Measurements from ENCODE around the gene PTMA. TPM values are rescaled to one million over a fixed set of nuclear protein-coding genes. Genes with fewer than 3 reads are reported as not detected.

PTMA gene
- total RNA-seq, 2 experiments from 2014 or later: 1,700 to 2,208 TPM

GRCh38 chr2:231688719-231689118 is 19.6 kb upstream of the PTMA start:
- ChIA-PET POLR2A (no interaction called here), CTCF (interaction anchor here (0.7 to 1.4 kb wide), 6 partner anchors 11 to 25 kb away, joined by 3 to 5 read pairs (median 3); no protein-coding TSS in a partner anchor)
- H3K4me3 Mint-ChIP-seq: no peak overlapping the region
- H3K27ac Mint-ChIP-seq: no peak overlapping the region
- no peaks in the 10 kb centered on the region for H3K36me3 Mint-ChIP-seq (ENCODE audit: low read depth)
- H3K9me3 Mint-ChIP-seq: no peaks in the 10 kb centered on the region
- DNase-seq: no peak
- peaks cover 8% of the 10 kb centered on the region for H3K4me1 Mint-ChIP-seq
- no peaks in the 10 kb centered on the region for H3K27me3 Mint-ChIP-seq

- Mint-ChIP-seq H3K36me3 (ENCODE audit: low read depth) (no peaks in the 10 kb centered on the region), H3K9me3 (no peaks in the 10 kb centered on the region), H3K27ac (no peak overlapping the region), H3K4me3 (no peak overlapping the region), H3K4me1 (peaks cover 5% of the 10 kb centered on the region), H3K27me3 (no peaks in the 10 kb centered on the region)
- ChIA-PET POLR2A (no interaction called here), CTCF (interaction anchor here (0.7 to 1.7 kb wide), 8 partner anchors 10 to 25 kb away, joined by 3 to 8 read pairs (median 4); no protein-coding TSS in a partner anchor)
- no peak for DNase-seq
Measured at GRCh38 chr2:231689124-231689893, 19.0 kb upstream of the PTMA start.

DNA sequence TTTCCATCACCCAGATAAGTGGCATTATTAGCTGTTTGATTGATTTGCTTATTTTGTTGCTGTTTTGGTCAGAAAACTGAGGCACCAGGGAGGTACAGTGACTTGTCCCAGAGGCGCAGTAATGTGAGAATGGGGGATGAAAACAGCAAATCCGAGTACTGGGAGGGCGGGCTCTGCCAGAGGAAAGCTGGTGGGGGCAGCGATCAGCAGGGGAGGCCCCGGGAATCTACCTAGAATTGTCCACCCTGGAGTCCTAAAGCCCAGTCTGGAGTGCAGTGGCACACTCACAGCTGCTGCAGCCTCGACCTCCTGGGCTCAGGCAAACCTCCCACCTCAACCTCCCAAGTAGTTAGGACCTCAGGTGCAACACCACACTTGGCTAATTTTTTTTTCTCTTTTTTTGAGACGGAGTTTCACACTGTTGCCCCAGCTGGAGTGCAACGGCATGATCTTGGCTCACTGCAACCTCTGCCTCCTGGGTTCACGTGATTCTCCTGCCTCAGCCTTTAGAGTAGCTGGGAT is 17.0 kb upstream of the PTMA start:
- H3K27me3 Mint-ChIP-seq: no peaks in the 10 kb centered on the region
- H3K4me3 Mint-ChIP-seq: no peak overlapping the region
- ChIA-PET POLR2A (no interaction called here), CTCF (interaction anchor here (0.9 to 3.7 kb wide), 6 partner anchors 13 to 23 kb away, joined by 3 to 18 read pairs (median 8); partner anchors contain the start of gene PTMA)
- H3K36me3 Mint-ChIP-seq (ENCODE audit: low read depth): no peaks in the 10 kb centered on the region
- H3K9me3 Mint-ChIP-seq: no peaks in the 10 kb centered on the region
- DNase-seq: no peak
- no peak overlapping the region for H3K27ac Mint-ChIP-seq
- H3K4me1 Mint-ChIP-seq: peaks cover 5% of the 10 kb centered on the region

- ChIA-PET CTCF (interaction anchor here (0.9 to 4.0 kb wide), 8 partner anchors 7 to 79 kb away, joined by 3 to 29 read pairs (median 7); no protein-coding TSS in a partner anchor), POLR2A (no interaction called here)
- H3K9me3 Mint-ChIP-seq: no peaks in the 10 kb centered on the region
- no peaks in the 10 kb centered on the region for H3K4me1 Mint-ChIP-seq
- H3K4me3 Mint-ChIP-seq: no peak overlapping the region
- DNase-seq: no peak
- no peaks in the 10 kb centered on the region for H3K27me3 Mint-ChIP-seq
- H3K36me3 Mint-ChIP-seq (ENCODE audit: low read depth): no peaks in the 10 kb centered on the region
- H3K27ac Mint-ChIP-seq: no peak overlapping the region
Measured at GRCh38 chr2:231692847-231693246, 15.5 kb upstream of the PTMA start.

DNA sequence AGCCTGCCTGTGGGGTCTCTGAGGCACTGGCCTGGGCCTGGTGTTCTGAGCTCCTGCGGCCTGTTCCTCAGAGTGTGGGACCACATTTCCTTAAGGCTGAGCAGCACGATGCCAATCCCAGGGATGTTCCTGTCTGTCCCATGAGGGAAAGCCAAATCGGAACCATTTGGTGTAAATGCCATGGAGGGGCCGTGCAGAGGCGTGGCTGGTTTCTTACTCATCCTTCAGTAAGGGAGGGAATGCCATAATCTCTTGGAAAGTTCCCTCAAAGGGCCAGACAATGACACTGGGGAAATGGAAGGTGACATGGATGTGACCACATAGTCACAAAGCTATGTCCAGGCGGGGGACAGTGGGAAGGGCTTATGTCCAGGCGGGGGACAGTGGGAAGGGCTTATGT is 14.4 kb upstream of the PTMA start:
- no peak for DNase-seq
- Mint-ChIP-seq H3K4me3 (no peak overlapping the region), H3K9me3 (no peaks in the 10 kb centered on the region), H3K4me1 (no peaks in the 10 kb centered on the region), H3K27me3 (no peaks in the 10 kb centered on the region), H3K27ac (no peak overlapping the region), H3K36me3 (ENCODE audit: low read depth) (no peaks in the 10 kb centered on the region)
- POLR2A ChIA-PET: no interaction called here
- CTCF ChIA-PET: interaction anchor here (0.8 to 4.0 kb wide), 9 partner anchors 9 to 80 kb away, joined by 3 to 29 read pairs (median 4); no protein-coding TSS in a partner anchor

GRCh38 chr2:231696004-231696367 is 12.3 kb upstream of the PTMA start:
- Mint-ChIP-seq H3K4me3 (no peak overlapping the region), H3K36me3 (ENCODE audit: low read depth) (no peaks in the 10 kb centered on the region), H3K9me3 (no peaks in the 10 kb centered on the region), H3K4me1 (no peaks in the 10 kb centered on the region), H3K27me3 (peaks cover 2% of the 10 kb centered on the region), H3K27ac (no peak overlapping the region)
- ChIA-PET CTCF (interaction anchor here (2.1 to 4.0 kb wide), 5 partner anchors 11 to 21 kb away, joined by 7 to 29 read pairs (median 19); no protein-coding TSS in a partner anchor), POLR2A (no interaction called here)
- DNase-seq: no peak

- ChIA-PET POLR2A (no interaction called here), CTCF (interaction anchor here (1.0 to 2.9 kb wide), 7 partner anchors 8 to 32 kb away, joined by 3 to 6 read pairs (median 3); no protein-coding TSS in a partner anchor)
- Mint-ChIP-seq H3K4me3 (no peak overlapping the region), H3K27me3 (peaks cover 2% of the 10 kb centered on the region), H3K27ac (no peak overlapping the region), H3K9me3 (no peaks in the 10 kb centered on the region), H3K36me3 (ENCODE audit: low read depth) (peaks cover 2% of the 10 kb centered on the region), H3K4me1 (peaks cover 3% of the 10 kb centered on the region)
- no peak for DNase-seq
Measured at GRCh38 chr2:231699006-231699405, 9.3 kb upstream of the PTMA start.

DNA sequence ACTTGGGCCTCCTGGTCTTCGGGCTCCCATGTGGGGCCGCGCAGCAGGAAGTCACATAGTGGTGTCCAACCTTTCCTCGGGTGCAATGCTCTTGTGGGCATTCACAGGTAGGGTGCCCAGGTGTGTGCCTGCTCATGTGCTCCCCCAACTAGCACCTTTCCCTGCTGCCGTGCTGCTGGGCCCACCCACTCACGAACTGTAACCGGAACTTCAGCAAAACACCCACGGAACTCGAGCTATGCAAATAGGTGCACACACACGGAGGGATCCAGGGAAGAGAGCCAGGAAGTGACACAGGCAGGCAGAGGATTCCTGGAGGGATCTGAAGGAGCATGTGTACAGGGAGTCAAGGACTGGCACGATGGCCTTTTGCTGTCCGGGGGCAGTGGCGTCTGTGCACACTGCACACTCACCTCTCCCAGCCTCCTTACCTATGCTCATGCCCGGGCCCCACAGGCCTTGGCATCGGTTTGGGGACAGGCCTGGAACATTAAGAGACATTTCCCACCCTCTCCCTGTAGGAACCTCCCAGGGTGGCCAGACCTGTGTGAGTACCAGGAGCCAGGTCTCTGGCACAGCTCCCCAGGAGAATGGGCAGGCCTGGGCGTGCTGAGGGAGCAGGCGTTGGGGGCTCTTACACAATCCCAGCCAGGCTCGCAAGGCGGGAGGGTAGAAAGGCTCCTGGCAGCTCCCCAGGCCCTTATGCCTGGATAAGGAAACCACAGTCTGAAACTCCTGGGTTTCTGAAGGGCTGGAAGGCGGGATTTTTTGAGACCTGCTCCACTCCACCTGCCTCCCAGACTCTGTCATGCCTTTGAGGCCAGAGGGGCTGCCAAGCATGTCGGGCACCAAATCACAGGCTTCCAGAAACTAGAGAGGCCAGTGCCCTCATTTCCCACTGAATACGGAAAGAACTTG is 6.6 kb upstream of the PTMA start:
- H3K4me1 Mint-ChIP-seq: peaks cover 17% of the 10 kb centered on the region
- H3K4me3 Mint-ChIP-seq: no peak overlapping the region
- no peak overlapping the region for H3K27ac Mint-ChIP-seq
- no peak for DNase-seq
- peaks cover 8% of the 10 kb centered on the region for H3K36me3 Mint-ChIP-seq (ENCODE audit: low read depth)
- ChIA-PET POLR2A (no interaction called here), CTCF (interaction anchor here (2.0 to 6.8 kb wide), 5 partner anchors 8 to 27 kb away, joined by 5 to 44 read pairs (median 6); no protein-coding TSS in a partner anchor)
- H3K27me3 Mint-ChIP-seq: peaks cover 2% of the 10 kb centered on the region
- no peaks in the 10 kb centered on the region for H3K9me3 Mint-ChIP-seq

DNA sequence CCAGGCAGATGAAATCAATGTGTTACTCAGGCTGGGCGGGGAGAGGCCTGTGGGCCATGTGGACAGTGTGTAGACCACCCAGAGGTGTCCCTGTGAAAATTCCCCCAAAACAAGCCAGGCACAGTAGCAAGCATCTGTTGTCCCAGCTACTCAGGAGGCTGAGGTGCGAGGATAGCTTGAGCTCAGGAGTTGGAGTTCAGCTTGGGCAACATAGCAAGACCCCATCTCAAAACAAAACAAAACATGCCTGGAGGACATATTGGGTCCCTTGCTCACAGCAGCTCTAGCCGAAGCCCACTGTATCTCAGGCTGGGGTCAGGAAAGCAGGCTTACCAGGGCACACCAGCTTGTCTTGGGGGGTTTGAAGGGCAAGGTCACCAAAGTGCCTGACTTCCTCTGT is 4.3 kb upstream of the PTMA start:
- H3K27me3 Mint-ChIP-seq: peaks cover 3% of the 10 kb centered on the region
- no peaks in the 10 kb centered on the region for H3K9me3 Mint-ChIP-seq
- CTCF ChIA-PET: interaction anchor here (1.0 to 6.8 kb wide), 10 partner anchors 10 to 91 kb away, joined by 3 to 87 read pairs (median 5); no protein-coding TSS in a partner anchor
- peaks cover 10% of the 10 kb centered on the region for H3K36me3 Mint-ChIP-seq (ENCODE audit: low read depth)
- H3K27ac Mint-ChIP-seq: peak overlapping the region; percentile 11
- DNase-seq: no peak
- H3K4me1 Mint-ChIP-seq: peaks cover 17% of the 10 kb centered on the region
- no peak overlapping the region for H3K4me3 Mint-ChIP-seq
- POLR2A ChIA-PET: no interaction called here

GRCh38 chr2:231706731-231707624 is 1.3 kb upstream of the PTMA start:
- Mint-ChIP-seq H3K4me3 (peak overlapping the region; percentile 91), H3K36me3 (ENCODE audit: low read depth) (peaks cover 30% of the 10 kb centered on the region), H3K9me3 (no peaks in the 10 kb centered on the region), H3K27ac (peak overlapping the region; percentile 100), H3K4me1 (peaks cover 26% of the 10 kb centered on the region), H3K27me3 (peaks cover 2% of the 10 kb centered on the region)
- ChIA-PET CTCF (interaction anchor here (0.6 to 6.8 kb wide), 57 partner anchors 8 to 1374 kb away, joined by 3 to 131 read pairs (median 4); partner anchors contain the start of gene NCL), POLR2A (interaction anchor here (0.7 kb wide), 1 partner anchor 258 kb away, joined by 3 read pairs; no protein-coding TSS in a partner anchor)
- DNase-seq: peak; percentile 98

GRCh38 chr2:231707625-231707926 is 749 bp upstream of the PTMA start:
- H3K27me3 Mint-ChIP-seq: peaks cover 2% of the 10 kb centered on the region
- peaks cover 32% of the 10 kb centered on the region for H3K4me1 Mint-ChIP-seq
- no peaks in the 10 kb centered on the region for H3K9me3 Mint-ChIP-seq
- peak overlapping the region; percentile 91 for H3K4me3 Mint-ChIP-seq
- POLR2A ChIA-PET: interaction anchor here (1.1 kb wide), 1 partner anchor 65 kb away, joined by 3 read pairs; no protein-coding TSS in a partner anchor
- peaks cover 36% of the 10 kb centered on the region for H3K36me3 Mint-ChIP-seq (ENCODE audit: low read depth)
- CTCF ChIA-PET: interaction anchor here (0.7 to 6.8 kb wide), 37 partner anchors 9 to 225 kb away, joined by 3 to 131 read pairs (median 6); no protein-coding TSS in a partner anchor
- no peak for DNase-seq
- peak overlapping the region; percentile 100 for H3K27ac Mint-ChIP-seq

Measured in activated CD4-positive, alpha-beta T cell treated with anti-CD3 and anti-CD28 coated beads, Interleukin-2, amount 10 ng/mL, durations not matched to agents 7 days and 5 days (primary cell).